Stimulated activated CD4-positive, alpha-beta T cell treated with anti-CD3 and anti-CD28 coated beads, Interleukin-12 subunit alpha, Interleukin-12 subunit beta, amount 100 ng/mL, for 24 hours (primary cell): ENCODE data around the gene UBAP2L.
"Not testable (repeated sequence)": the region's sequence is repeated elsewhere in the genome, so short reads cannot be mapped to it uniquely, and the experiment has no call there.

Experiments
- DNase-seq, 2 experiments: peaks; one replicate each; pipeline ENCODE4 v3.0.0-alpha.2; 2020; ENCODE audit warnings: low read depth in 2 of 2

Gene UBAP2L

DNA sequence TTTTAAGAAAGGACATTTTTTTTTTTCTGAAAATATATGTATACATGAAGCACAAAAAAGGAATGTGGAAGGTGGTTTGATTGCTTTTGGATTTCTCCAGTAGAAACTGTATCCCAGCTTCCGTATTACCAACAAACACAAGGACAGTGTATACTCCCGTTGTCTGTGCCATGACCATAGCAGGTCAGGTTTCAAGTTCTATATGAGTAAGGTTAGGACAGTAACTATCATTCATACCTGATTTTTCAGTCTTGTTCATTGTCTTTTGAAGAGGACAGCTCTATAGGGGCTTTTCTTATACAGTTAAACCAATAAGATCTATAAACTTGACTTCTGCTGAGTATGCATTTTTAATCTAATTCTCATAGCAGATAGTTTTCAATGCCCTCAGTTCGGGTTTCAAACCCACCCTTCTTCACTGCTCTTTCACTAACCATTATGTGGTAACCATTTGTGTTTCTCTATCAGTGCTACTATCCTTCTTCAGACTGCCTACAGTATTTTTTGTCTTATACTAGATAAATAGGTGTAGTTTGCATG is 19.6 kb downstream of the UBAP2L start:
- no peak for DNase-seq

DNA sequence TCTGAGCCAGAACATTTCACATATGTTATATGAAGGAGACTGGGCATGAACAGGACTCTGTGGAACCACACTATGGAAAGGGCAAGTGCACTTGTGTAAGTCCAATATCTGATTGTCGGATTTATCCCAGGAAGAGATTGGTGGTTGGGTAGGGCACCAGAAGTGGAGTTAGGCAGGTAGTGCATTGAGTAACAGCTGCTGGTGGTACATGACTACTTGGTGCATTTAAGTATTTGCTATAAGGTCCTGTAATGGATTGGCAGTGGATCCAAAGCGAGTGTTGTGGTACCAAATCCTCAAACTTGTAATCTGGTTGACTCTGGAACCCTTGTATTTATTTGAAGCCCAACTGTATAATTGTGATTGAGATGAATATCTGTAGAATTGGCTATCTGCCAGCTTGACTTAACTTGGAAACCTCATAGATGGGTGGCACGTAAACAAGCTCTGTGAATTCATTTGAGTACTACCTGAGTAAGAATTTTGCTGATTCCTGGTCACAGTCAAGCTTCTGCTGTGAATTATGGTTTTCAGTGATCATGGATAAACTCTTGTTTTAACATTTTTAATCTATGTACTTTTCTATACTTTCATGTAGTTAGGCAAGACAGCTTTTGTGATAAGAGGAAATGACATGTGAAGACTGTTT is 21.1 kb downstream of the UBAP2L start:
- no peak for DNase-seq

DNA sequence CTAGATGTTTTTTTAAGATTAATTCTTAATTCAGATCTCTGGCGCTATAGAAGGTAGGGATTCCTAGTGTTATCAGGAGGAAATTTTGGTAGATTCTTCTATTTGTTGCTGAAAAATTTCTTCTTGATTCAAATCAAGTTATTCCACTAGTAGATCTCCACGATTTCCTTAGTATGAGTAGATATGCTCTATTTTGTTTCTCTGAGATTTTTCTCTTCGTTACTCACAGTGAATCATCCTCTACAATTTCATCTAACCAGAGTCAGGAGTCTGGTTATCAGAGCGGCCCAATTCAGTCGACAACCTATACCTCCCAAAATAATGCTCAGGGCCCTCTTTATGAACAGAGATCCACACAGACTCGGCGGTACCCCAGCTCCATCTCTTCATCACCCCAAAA is 32.9 kb downstream of the UBAP2L start:
- DNase-seq = no peak

DNA sequence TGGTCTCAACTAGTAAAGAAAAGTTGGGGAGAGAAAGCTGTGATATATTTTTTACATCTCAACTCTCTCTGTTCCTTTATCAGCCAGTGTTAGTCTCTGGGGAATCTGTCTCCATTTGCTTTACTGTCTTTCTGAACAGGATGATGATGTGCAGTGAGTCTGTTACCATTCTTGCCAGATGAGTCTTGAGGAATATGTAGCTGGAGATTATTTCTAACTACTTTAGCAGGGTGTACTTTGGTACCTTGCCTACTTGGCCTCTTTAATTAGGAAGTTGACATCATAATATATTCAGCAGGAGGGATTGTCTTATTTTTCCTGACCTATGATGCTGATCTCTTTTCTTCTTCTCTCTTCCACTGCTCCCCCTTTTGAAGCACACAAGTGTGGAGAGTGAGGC is 35.9 kb downstream of the UBAP2L start:
- DNase-seq = no peak

- DNase-seq = no peak
These were observed 38.0 kb downstream of the UBAP2L start for GRCh38 chr1:154258784-154259183.

- no peak for DNase-seq
These were observed 39.4 kb downstream of the UBAP2L start for GRCh38 chr1:154260127-154260526.

DNA sequence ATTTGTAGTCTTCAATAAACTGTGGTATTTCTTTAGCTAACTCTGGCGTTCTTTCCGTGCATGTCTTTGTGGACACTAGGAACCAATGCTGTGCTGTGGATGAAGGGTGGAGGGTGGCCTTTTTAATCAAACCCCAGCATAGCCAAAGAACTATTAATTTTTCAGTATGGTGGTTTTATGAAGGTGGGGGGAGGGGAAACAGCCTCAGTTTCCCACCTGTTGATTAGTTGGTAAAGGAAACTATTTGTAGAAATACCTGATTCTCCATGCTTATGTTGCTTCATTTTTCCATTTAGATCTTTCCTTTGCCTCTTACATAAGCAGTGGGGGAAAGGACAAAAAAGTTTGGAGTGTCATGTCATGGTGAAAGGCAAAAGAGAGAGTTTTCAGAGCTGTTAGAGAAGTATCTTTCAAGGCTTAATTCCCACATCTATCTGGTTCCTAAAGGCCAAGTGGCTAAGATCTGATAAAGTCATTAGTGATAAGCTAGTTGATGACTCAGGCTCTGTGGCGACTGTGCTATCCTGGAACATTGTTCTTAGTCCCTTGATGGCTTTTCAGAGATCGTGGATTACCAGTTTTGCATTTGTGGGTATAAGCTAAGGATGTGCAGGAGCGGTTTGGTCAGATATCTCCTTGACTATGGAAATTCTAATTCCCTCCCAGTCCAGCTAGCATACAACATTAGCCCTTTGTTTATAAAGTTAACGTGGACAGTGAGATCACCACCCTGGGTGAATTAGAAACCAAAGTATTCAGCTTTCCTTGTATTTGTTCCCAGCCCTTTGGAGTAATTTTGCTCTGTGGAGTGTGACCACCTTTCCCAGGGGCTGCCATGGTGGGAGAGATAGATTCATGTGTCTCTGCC is 42.9 kb downstream of the UBAP2L start:
- DNase-seq = no peak

GRCh38 chr1:154264454-154264853 is 43.7 kb downstream of the UBAP2L start:
- no peak for DNase-seq

DNA sequence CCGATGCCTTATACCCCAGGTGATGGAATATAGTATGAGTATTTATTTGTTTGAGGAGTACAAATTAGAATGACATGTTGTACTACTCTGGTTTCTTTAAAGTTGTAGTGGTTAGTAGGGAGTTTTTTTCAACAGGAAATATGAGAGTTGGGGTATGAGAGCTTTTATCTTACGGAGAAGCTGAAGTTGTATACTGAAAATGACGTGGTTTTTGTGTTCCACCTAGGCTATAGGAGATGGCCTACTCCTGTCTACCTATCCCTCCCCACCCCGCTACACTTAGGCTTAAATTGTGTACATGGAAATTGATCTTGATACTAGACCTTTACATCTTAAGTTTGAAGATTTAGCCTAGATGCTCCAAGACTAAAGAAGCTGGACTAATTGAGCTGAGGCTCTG is 44.8 kb downstream of the UBAP2L start:
- DNase-seq = no peak

GRCh38 chr1:154270833-154271232 is 50.1 kb downstream of the UBAP2L start:
- no peak for DNase-seq

DNA sequence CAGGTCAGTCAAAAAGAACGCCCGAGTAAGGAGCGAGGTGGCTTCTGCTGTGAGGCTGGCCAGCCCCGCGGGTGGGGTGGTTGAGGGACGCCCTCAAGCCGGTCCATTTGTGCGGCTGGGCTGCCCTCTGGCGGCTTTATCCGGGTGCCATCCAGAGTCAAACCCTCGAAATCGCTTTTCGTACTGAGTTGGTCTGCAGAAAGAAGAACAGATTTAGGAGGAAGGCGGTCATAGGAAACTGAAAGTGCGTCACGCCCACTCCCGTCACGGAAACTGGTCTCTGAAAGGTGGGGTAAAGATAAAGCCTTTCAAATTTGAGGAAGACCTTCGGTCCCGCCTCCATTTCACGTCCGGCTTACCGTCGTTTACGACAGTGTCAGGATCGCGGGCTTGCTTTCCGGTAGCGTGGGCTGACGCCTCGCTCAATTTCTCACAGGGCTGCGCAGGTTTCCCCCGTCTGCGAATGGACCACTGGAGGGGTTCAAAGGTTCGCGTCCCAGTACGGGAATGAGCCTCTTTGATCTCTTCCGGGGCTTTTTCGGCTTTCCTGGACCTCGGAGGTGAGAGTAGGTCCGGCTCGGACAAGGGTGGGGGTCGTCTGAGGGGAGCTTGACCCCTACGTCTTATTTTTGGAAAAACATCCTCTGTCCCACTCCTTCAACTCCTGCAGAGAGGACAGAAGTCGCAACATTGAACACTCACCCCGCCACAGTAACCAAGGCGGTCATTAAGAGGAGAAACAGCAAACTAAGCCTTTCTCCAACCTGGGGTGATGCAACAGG is 51.7 kb downstream of the UBAP2L start, which contains the start of gene HAX1:
HAX1 (plus strand) TSS at position 413 of the 782 bp plus-strand sequence; CDS start at position 508, 95 bp downstream.
- DNase-seq = peak; percentile 97 to 98

DNA sequence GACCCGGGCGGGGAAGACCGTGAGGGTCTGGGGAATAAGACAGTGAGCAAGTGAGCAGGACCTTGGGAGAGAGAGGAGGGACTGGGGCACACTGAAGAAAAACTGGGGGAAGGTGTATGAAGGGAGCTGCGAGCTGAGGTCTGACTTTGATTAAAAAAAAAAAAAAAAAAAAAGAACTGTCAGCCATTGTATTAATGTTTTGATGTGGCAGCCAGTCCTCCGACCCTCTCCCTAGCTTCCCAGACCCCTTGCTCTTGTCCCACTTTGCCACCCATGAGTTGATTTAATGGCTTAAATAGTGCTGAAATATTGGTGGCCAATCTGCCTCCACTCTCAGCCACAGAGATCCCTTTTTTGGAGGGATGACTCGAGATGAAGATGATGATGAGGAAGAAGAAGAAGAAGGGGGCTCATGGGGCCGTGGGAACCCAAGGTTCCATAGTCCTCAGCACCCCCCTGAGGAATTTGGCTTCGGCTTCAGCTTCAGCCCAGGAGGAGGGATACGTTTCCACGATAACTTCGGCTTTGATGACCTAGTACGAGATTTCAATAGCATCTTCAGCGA is 52.3 kb downstream of the UBAP2L start:
- no peak for DNase-seq

GRCh38 chr1:154276797-154277196 is 56.0 kb downstream of the UBAP2L start:
- peak in 1 of 2 experiments; percentile 13 for DNase-seq

GRCh38 chr1:154287591-154287990 is 66.8 kb downstream of the UBAP2L start:
- not testable (repeated sequence) for DNase-seq

DNA sequence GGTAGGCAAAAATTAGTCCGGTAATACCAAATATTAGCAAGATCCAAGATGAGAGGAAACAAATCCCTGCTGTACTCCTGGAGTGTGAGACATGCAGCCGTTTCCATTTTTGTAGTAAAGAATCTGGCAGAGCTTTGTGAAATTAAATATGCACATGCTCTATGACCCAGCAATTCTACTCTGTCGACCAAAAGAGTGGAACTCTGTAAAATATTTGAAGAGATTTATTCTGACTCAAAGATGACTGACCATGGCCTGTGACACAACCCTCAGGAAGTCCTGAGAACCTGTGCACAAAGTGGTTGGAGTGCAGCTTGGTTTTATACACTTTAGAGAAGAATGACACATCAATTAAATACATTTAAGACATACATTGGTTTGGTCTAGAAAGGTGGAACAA is 67.9 kb downstream of the UBAP2L start:
- DNase-seq = no peak

DNA sequence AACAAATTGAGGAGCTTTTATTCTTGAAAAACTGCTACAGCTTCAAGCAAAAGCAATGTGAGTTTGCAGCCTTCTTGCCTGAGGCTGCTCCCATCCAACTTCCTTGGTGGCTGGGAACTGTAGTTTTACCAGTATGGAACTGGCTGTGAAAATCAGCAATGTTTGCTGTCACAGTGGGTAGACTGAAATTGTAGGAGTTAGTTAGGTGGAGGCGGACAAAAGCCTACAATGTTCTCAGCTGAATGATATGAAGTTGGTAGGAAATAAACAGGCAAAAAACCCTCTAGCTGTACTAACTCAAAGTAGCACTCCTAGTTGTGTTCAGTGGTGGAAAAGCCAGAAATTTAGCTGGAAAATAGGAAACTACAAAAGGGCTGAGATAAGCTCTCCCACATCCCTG is 70.2 kb downstream of the UBAP2L start:
- no peak for DNase-seq

DNA sequence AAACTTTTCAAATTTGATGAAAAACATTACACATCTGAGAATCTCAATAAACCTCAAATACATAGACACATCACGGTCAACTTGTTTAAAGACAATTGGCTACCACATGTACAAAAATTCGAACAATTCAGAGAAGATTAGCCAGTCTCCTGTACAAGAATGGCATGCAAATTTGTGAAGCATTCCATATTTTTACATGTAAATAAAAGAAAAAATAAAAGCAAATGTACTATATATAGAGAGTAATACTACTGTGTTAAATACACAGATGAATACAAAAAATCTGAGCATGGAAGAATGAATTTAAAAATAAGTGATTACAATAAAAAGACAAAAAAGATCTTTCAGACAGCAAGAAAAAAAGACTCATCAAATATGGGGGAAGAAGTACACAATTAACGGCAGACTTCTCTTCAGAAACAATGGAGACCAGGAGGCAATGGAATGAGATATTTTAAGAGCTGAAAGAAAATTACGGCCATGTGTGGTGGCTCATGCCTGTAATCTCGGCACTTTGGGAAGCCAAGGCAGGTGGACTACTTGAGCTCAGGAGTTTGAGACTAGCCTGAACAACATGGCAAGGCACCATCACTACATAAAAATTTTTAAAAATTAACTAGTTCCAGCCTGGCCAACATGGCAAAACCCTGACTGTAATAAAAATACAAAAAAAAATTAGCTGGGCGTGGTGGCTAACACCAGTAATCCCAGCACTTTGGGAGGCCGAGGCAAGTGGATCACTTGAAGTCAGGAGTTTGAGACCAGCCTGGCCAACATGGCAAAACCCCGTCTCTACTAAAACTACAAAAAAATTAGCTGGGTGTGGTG is 74.9 kb downstream of the UBAP2L start:
- DNase-seq = no peak

GRCh38 chr1:154301582-154301981 is 80.8 kb downstream of the UBAP2L start:
- no peak for DNase-seq

DNA sequence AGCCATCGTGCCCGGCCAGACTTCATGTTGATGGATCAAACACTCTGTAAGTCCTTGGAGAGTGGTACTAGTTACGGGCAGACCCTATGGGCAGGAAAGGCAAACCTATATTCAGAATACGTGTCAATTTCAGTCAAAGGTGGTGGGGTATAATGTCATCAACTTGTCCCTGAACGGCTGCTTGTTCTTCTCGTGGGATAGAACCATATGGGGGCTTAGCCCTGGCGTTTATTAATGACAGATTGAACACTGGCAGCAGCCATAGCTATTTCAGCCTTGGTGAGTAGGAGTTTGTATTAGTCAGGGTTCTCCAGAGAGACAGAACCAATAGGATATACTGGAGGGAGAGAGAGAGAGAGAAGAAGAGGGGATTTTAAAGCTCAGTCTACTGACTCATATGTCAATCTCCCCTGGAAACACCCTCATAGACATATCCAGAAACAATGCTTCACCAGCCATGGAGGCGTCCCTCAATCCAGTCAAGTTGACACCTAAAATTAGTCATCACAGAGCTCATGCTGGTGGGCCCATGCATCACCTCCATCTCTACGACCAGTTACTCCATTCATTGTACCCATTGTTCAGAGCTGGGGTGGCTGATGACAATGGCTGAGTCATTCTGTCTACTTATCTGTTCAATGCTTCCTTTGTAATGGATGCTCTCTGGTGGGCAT is 84.0 kb downstream of the UBAP2L start:
- peak in 1 of 2 experiments; percentile 20 for DNase-seq

DNA sequence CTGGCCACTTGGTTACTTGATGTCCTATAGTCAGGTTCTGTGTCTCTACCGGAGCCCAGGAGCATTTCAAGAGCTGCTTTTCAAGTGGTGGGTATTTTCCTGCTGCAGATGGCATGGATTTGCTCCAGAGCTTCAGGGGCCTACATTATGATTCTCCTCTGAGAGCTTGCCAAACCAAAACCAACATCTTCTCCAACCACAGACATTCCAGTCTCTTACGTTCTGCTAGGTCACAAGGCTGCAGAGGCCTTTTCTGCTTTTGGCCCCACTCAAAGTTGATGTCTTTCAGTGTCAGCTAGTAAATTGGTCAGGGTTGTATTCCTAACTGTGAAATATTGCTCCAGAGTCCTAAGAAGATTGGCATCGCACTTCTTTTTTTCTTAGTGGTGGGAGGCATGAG is 85.4 kb downstream of the UBAP2L start:
- DNase-seq = no peak
